Neutrophil (primary cell): Measurements from ENCODE around the gene MITF.

Source experiments
- H3K27ac ChIP-seq: fragments of 200-600 bp; sonication (generic); 2 replicates; pipeline ENCODE4 v1.5.1; 2016; ENCODE audit warnings: mild to moderate bottlenecking, moderate library complexity
- H3K27me3 ChIP-seq: fragments of 200-600 bp; sonication (generic); 2 replicates; pipeline ENCODE4 v1.6.0; 2016; ENCODE audit warnings: mild to moderate bottlenecking
- H3K36me3 ChIP-seq: fragments of 200-600 bp; sonication (generic); 2 replicates; pipeline ENCODE4 v1.5.1; 2017
- H3K4me1 ChIP-seq, 2 experiments: fragments of 200-600 bp in 1 of 2; sonication (generic) in 1 of 2; 1 replicate in 1 of 2; 2 replicates in 1 of 2; pipeline versions ENCODE4 v1.5.1 to v1.6.1; 2013 to 2016; ENCODE audit warnings: low read depth in 1 of 2, low read length in 1 of 2, mild to moderate bottlenecking in 1 of 2, moderate library complexity in 1 of 2; ENCODE audit not compliant: control insufficient read depth in 1 of 2, insufficient read depth in 1 of 2
- H3K4me3 ChIP-seq, 2 experiments: fragments of 200-600 bp in 1 of 2; sonication (generic) in 1 of 2; 1 replicate in 1 of 2; 2 replicates in 1 of 2; pipeline ENCODE4 v1.5.1; 2013 to 2016; ENCODE audit warnings: low read depth in 1 of 2, low read length in 1 of 2, mild to moderate bottlenecking in 1 of 2, moderate library complexity in 1 of 2
- H3K9me3 ChIP-seq: fragments of 200-600 bp; sonication (generic); 2 replicates; pipeline ENCODE4 v1.5.1; 2016
- TF ChIP-seq, protein P1 (sequence below): fragments of 200-600 bp; sonication (generic); IDR thresholded peaks from 2 replicates; pipeline ENCODE4 v1.5.1; 2016; ENCODE audit warnings: antibody characterized with exemption

Gene MITF

DNA sequence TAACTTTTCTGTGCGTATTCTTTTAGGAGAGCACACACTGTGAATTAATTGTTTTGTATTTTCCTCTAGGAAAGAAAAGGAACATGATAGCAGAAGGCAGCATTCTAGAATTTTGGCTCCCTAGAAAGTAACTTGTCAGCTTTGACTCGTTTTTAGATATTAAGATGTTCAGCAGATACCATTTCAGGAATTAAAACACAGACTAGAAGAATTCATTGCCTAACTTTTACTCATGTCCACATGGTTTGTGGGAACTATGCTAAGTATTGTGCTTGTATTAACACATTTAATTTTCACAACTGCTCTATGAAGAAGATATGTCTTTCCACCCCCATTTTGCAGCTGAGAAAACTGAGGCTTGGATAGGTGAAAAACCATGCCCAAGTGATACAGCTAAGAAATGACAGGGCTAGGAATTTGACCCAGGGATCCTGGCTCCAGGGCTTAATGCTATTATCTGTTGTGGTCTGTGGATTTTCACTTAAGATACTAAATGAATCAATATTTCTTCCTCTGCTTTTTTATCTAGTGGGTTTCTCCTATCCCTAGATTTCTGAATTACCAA lies 128.8 kb downstream of the MITF start:
- H3K36me3 ChIP-seq, result no peaks in the 10 kb centered on the region
- TF ChIP-seq, protein P1, sequence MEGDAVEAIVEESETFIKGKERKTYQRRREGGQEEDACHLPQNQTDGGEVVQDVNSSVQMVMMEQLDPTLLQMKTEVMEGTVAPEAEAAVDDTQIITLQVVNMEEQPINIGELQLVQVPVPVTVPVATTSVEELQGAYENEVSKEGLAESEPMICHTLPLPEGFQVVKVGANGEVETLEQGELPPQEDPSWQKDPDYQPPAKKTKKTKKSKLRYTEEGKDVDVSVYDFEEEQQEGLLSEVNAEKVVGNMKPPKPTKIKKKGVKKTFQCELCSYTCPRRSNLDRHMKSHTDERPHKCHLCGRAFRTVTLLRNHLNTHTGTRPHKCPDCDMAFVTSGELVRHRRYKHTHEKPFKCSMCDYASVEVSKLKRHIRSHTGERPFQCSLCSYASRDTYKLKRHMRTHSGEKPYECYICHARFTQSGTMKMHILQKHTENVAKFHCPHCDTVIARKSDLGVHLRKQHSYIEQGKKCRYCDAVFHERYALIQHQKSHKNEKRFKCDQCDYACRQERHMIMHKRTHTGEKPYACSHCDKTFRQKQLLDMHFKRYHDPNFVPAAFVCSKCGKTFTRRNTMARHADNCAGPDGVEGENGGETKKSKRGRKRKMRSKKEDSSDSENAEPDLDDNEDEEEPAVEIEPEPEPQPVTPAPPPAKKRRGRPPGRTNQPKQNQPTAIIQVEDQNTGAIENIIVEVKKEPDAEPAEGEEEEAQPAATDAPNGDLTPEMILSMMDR, result no peak
- H3K27ac ChIP-seq, result no peak overlapping the region
- no peak overlapping the region for H3K4me3 ChIP-seq
- H3K27me3 ChIP-seq, result no peaks in the 10 kb centered on the region
- H3K9me3 ChIP-seq, result no peaks in the 10 kb centered on the region
- no peaks in the 10 kb centered on the region for H3K4me1 ChIP-seq

DNA sequence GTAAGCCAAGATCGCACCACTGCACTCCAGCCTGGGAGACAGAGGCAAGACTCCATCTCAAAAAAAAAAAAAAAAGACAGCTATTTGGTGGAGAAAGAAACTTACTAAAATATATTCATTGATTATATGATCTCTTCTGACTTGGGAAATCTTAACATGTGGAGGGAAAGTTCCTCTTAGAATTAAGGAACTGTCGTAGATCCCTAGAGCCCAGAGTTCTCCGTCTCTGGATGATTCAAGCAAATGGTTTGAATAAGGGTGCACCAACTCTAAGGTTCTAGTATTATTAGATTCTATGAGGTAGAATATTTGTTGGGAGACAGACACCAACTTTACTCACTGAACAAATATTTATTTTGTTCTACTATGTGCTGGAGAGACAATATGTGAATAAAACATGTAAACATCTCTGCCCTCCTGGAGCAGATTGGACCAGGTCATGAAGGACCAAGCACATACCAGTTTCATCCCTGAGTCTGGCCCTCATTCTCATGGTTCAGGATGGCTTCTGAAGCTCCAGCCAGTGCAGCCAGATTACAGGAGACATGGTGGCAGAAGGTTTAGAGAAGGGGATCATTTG lies 129.7 kb downstream of the MITF start:
- Histone ChIP-seq H3K4me1 (no peaks in the 10 kb centered on the region), H3K27ac (no peak overlapping the region), H3K9me3 (no peaks in the 10 kb centered on the region), H3K27me3 (no peaks in the 10 kb centered on the region), H3K4me3 (no peak overlapping the region), H3K36me3 (no peaks in the 10 kb centered on the region)
- TF ChIP-seq, protein P1, result no peak

DNA sequence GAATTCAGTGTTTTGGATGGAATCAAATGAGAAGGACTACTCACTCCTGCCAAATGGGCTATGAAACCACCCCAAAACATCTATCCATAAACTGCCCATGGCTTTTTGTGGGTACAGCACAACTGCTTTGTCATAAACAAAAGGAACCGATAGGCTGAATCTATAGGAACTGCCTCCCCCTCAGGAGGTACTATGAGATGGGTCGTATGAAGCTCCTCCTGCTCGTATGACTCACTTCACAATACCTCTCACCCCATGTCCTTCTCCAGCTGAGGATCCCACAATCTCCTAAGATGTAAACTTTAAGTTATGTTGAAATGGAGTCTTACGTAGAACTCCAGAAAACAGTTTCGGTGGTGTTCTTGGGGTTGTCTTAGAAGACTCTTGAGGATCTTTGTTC lies 130.4 kb downstream of the MITF start:
- H3K4me3 ChIP-seq, result no peak overlapping the region
- no peak overlapping the region for H3K27ac ChIP-seq
- TF ChIP-seq, protein P1, result no peak
- no peaks in the 10 kb centered on the region for H3K4me1 ChIP-seq
- H3K27me3 ChIP-seq, result no peaks in the 10 kb centered on the region
- no peaks in the 10 kb centered on the region for H3K36me3 ChIP-seq
- no peaks in the 10 kb centered on the region for H3K9me3 ChIP-seq

DNA sequence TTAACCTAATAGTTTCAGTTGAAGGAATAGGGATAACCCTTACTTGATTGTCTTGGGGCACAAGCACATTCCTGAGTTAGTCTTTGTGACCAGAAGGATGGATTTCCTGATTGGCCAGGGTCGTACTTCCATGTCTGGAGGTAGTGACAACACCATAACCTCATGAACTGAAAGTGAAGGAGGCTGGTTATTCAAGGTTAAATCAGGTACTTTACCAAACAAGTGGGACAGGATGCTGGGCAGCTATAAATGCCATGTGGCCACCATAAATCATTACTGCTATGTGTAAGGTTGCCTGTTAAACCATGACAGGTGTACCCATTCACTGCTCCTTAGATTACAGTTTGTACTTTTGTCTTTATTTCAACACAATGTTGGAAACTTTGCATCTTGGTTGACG lies 132.0 kb downstream of the MITF start:
- Histone ChIP-seq H3K36me3 (no peaks in the 10 kb centered on the region), H3K4me3 (no peak overlapping the region), H3K4me1 (no peaks in the 10 kb centered on the region), H3K9me3 (no peaks in the 10 kb centered on the region), H3K27me3 (no peaks in the 10 kb centered on the region), H3K27ac (no peak overlapping the region)
- TF ChIP-seq, protein P1, result no peak

DNA sequence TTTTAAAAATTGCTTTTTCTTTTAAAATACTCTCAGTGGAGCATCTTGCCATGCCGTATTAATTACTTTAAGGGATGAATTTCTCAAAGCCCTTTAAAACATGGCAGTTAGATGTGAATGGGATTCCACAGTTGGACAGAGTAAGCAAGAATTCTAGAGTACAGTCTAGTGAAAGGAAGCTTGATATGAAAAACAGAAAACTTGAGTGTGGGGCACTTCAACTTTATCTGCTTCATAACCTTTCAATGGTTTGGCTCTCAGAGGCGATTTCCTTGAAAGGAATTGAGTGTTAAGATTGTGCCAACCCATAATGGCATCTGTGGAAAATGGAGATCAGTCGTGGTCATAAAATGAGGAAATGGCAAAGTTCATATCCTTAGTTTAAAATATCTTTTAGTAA lies 132.6 kb downstream of the MITF start:
- H3K27ac ChIP-seq, result no peak overlapping the region
- no peak overlapping the region for H3K4me3 ChIP-seq
- H3K4me1 ChIP-seq, result no peaks in the 10 kb centered on the region
- TF ChIP-seq, protein P1, result no peak
- no peaks in the 10 kb centered on the region for H3K9me3 ChIP-seq
- no peaks in the 10 kb centered on the region for H3K27me3 ChIP-seq
- H3K36me3 ChIP-seq, result no peaks in the 10 kb centered on the region
